MM.1S (cell line): ENCODE measurements around the gene PSORS1C1.

ENCODE experiments used
- CTCF ChIP-seq: fragments of 300-600 bp; sonication (generic); IDR thresholded peaks from 2 replicates; pipeline ENCODE4 v1.5.1; 2016; ENCODE audit warnings: antibody characterized with exemption, low read length, mixed read lengths
- EZH2 ChIP-seq: fragments of 300-600 bp; sonication (generic); optimal IDR thresholded peaks from 2 replicates; pipeline ENCODE3; 2017; ENCODE audit warnings: low read depth, mild to moderate bottlenecking, antibody characterized with exemption, low read length, mixed read lengths
- EZH2phosphoT487 ChIP-seq: fragments of 300-600 bp; sonication (generic); IDR thresholded peaks from 2 replicates; pipeline ENCODE4 v1.6.1; 2018; ENCODE audit warnings: antibody characterized with exemption, low read length

- TF ChIP-seq CTCF = no peak
- no peak for TF ChIP-seq EZH2
- TF ChIP-seq EZH2phosphoT487 = no peak
Observed at GRCh38 chr6:31110825-31111582, 3.6 kb upstream of the PSORS1C1 start.
